GM21717 (cell line): ENCODE results near the gene MRPL10.

Experiments
- ATAC-seq: cut with Tn5 transposase; IDR thresholded peaks from one replicate; pipeline ENCODE4 v1.9.1; 2021; ENCODE audit warnings: mild to moderate bottlenecking, moderate library complexity; ENCODE audit not compliant: unreplicated experiment

Gene MRPL10

DNA sequence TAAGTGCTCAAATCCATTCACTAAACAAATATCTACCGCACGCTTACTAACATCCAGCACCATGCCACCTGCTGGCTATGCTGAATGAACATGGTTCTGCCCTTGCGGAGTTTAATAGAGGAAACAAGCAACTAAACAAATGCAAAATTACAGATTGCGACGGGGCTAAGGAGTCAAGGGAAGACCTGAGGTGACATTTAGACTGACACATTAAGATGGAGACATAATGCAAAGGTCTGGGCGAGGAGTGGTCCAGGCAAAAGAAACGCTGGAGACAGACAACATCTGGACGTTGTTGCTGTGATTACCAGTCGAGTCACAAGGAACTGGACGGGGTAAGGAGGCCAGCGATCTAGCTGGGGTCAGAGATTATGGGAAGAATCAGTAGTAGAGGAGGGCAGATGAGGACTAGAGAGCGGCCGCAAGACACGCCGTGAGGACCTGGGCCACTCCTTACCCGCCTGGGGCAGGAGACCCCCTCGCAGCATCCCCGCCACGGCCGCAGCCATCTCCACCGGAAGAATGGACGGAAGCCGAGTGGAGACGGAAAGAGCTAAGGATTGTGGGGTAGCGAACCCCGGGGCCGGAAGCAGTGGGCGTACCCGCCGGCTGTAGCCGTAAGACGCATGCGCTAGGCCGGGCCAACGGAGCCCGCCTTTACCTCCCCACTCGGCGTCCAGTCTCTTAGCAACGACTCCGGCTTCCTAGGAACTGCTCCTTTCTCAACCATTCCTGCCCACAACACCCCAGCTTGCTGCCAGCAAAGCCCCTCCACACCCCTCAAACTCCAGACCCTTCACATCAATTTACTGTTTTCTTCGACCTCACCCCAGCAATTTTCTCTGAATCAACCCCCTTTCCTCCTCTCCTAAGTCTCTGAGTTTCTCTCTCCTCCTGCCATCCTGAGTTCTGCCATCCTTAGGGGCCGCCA is at the start of gene MRPL10, which contains the start of gene LRRC46:
TSS of gene MRPL10 (minus strand) at position 539 of the 931 bp plus-strand sequence. CDS start at position 509, 30 bp downstream.
TSS of gene LRRC46 (plus strand) at position 668 of the 931 bp plus-strand sequence. CDS start 320 bp downstream, outside the sequence.
- ATAC-seq: peak; percentile 66

- ATAC-seq: no peak
Observed at GRCh38 chr17:47879776-47880454, 48.6 kb upstream of the MRPL10 start.

DNA sequence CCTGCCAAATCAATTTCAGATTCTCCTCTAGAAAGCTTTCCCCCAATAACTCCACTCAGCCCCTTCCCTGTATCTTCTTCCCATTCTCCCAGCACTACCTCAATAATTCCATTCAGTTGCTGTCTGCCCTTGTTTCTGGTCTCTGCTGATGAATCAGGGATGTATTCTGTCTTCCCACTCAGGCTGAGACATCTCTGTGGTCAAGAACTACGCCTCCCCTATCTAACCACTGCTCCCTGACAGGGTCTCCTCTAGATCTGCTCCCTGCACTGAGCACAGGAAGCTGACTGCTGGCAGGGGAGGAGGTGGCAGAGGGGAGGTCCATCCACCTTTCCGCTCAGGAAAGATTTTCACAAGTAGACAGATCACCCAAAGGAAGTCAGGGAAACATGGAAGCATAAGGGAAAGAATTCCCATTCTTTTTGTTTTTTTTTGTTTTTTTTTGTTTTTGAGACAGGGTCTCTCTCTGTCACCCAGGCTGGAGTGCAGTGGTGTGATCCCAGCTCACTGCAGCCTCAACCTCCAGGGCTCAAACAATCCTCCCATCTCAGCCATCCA is 47.8 kb upstream of the MRPL10 start:
- ATAC-seq: no peak

- no peak for ATAC-seq
Observed at GRCh38 chr17:47878203-47879027, 47.1 kb upstream of the MRPL10 start.

- no peak for ATAC-seq
Observed at GRCh38 chr17:47877368-47878034, 46.2 kb upstream of the MRPL10 start.

GRCh38 chr17:47875011-47875985 is 44.0 kb upstream of the MRPL10 start:
- no peak for ATAC-seq

DNA sequence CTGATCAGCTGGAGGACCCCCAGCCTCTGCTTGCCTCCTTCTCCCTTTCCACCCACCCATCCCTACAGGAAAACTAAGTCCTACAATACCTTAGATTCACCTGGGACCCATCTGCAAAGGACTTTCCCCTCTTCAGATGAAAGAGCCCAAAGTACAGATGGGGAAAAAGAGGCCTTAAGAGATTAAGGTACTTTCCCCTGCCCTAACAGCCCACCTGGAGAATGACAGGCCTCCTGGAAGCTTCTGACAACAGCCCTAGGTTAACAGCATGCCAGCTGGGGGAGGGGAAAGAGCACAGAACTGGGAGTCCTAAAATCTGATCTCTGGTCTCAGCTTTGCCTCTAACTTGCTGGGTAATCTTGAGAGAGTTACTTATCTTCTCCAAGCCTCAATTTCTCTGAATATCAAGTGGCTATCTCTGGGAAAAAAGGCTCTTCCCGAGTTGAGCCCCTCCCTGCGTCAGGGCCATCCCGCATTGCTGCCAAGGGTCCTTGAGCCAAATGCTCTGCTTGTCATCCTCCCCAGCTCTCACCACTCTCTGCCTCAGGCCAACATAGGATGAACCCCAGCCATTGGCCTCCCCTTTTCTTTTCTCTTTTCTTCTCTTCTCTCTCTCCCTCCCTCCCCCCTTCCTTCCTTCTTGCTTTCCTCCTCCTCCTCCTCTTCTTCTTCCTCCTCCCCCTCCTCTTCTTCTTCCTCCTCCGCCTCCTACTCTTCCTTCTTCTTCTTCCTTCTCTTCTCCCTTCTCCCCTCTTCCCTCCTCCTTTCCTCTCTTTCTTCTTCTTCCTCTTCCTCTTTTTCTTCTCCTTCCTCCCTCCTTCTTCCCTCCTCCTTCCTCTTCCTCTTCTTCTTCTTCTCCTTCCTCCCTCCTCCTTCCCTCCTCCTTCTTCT is 42.1 kb upstream of the MRPL10 start:
- ATAC-seq: no peak

DNA sequence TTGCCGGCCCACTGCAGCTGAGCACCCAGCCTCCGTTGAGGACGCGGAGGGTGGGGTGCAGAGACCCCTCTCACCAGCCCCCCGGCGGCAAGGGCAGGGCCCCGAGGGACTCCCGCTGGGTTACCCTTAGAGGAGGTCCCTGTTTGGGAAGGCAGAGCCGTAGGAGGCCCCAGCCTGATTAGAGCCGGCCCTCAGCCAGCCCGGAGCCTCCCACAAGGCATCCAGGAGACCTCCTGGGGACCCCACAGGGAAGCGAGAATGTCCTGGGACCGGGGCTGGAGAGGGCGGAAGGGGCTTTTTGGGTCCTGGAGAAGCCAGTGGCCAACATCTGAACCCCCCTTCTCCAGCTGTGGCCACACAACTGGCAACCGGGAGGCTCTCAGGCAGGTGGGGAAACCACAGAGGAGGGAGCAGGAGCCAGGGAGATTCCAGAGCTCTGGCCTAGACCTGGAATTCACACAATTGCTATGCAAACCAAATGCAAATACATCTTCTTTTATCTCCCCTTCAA is 41.4 kb upstream of the MRPL10 start:
- no peak for ATAC-seq

- ATAC-seq: no peak
Observed at GRCh38 chr17:47872019-47872650, 40.8 kb upstream of the MRPL10 start.

- ATAC-seq: no peak
Observed at GRCh38 chr17:47871048-47871447, 39.7 kb upstream of the MRPL10 start.

GRCh38 chr17:47870056-47870455 is 38.7 kb upstream of the MRPL10 start:
- ATAC-seq: no peak

GRCh38 chr17:47869114-47869513 is 37.8 kb upstream of the MRPL10 start:
- no peak for ATAC-seq

DNA sequence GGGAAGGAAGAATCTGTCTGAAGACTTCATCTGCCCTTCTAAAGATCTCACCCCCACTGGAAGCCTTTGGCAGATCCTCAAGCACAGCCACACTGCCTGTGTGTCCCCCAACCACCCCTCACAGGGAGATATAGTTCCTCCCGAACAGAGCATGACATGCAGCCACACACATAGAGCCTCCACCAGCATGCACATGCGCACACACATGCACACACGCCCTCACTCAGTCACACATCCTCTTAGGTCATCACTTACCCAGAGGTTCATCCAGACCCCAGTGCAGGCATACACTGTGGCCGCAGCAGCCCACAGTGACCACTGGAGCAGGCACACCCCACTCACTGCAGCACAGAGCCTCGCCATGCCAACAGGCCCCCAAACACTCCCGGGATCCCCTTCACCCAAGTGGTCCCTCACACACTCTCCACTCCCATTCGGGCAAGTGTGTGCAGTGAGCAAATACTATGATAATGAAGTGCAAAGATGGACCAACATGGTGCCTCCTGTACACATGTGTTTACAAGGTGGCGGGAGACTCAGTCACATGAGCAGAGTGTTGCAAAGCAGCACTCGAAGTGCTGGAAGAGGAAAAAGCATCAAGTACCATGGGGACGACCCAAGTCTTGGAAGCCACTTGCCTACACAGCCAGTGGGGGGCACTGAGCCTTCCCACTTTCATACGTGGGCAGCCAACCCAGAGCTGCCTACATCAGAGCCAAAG is 36.6 kb upstream of the MRPL10 start:
- ATAC-seq: no peak

GRCh38 chr17:47866941-47867340 is 35.6 kb upstream of the MRPL10 start:
- no peak for ATAC-seq

- ATAC-seq: no peak
Observed at GRCh38 chr17:47864791-47865216, 33.5 kb upstream of the MRPL10 start.

GRCh38 chr17:47862621-47863440 is 31.5 kb upstream of the MRPL10 start:
- ATAC-seq: no peak
